Right cardiac atrium (tissue), 5 donors: ENCODE data around the gene RASGRF2. TPM values are rescaled to one million over a fixed set of nuclear protein-coding genes. Genes with fewer than 3 reads are reported as not detected.
"Not testable (repeated sequence)": the region's sequence is repeated elsewhere in the genome, so short reads cannot be mapped to it uniquely, and the experiment has no call there.

ENCODE experiments used
- ATAC-seq, 2 donors: fragments of 200-7000 bp; cut with Tn5 transposase; one replicate each; pipeline versions ENCODE4 v1.8.0 to v1.9.1; 2020; ENCODE audit warnings: moderate library complexity in 2 of 2, mild to moderate bottlenecking in 1 of 2
- DNase-seq, 3 donors: peaks; one replicate each; pipeline ENCODE4 v3.0.0-alpha.2; 2020
- H3K27ac ChIP-seq: one replicate; pipeline ENCODE4 v1.5.1; 2013; ENCODE audit warnings: mild to moderate bottlenecking, low read length, control low read depth, moderate library complexity
- H3K27me3 ChIP-seq: one replicate; pipeline ENCODE4 v1.6.1; 2013; ENCODE audit not compliant: control insufficient read depth, insufficient read depth
- H3K4me1 ChIP-seq: one replicate; pipeline ENCODE4 v1.6.1; 2013; ENCODE audit warnings: low read length; ENCODE audit not compliant: control insufficient read depth, insufficient read depth
- H3K4me3 ChIP-seq: one replicate; pipeline ENCODE4 v1.5.1; 2013; ENCODE audit warnings: low read length, control low read depth
- H3K9me3 ChIP-seq: one replicate; pipeline ENCODE4 v1.6.1; 2013; ENCODE audit warnings: low read length; ENCODE audit not compliant: control insufficient read depth
- WGBS: extraction: QIAGEN DNeasy Blood & Tissue Kit; methylation state at CpG from one replicate; pipeline ENCODE4 v1.1.7; 2013; 5-methylcytosine and 5-hydroxymethylcytosine counted together
- intact Hi-C, 4 donors: fragments of 100-400 bp; cut with DNase I; formaldehyde crosslinking; loops; one replicate each; pipeline versions ENCODE4 v1.11.0 to v1.14.0; 2022 to 2023
- polyA plus RNA-seq: library from polyadenylated mRNA; stranded (reverse); fragments of 200-250 nt; gene quantifications from one replicate; pipeline ENCODE4 v1.2.3, GENCODE V29; 2013
- total RNA-seq, 4 donors: library from RNA; stranded (reverse); fragmentation: NEBNext Ultra II Directional; extraction: Animal tissue kit (Norgen Biotek cat#: 25700); gene quantifications; one replicate each; pipeline ENCODE4 v1.2.1, GENCODE V29; 2021
- donor health status: healthy with polysubstance abuse.
- donor health status: DM: no; HTN: yes; CAD: no.
- donor health status: DM: no; HTN: no; CAD: no.
- donor health status: DM: no; HTN: yes; CAD: no; lungs with severe emphysema.
- donor health status: DM: yes; HTN: yes; CAD: no.

The RASGRF2 gene
- total and polyA plus RNA-seq, 5 donors: 2.7 to 5.0 (median 4.3) TPM

DNA sequence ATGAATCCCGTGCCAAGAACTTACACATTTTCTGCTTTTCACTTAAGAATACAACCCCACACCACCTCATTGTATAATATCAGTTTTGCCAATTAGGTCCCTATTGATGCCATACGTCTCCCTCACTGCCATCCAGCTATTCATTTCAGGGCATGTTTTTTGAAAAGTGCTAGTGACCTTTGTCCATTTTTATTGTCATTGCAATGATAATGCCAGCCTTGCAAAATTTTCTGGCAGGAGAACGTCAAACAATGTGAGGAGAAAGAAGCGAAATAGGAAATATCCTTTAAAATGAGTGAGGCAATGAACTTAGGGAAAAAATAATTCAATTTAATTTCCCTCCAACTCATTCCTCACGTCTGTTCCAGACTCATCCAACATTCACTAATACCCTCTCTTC lies 161.1 kb downstream of the RASGRF2 start:
- H3K4me3 ChIP-seq: no peak overlapping the region
- intact Hi-C loops: no loop called here
- peaks cover 1% of the 10 kb centered on the region for H3K4me1 ChIP-seq
- H3K27me3 ChIP-seq: no peaks in the 10 kb centered on the region
- no peaks in the 10 kb centered on the region for H3K9me3 ChIP-seq
- 80% methylated on average over 5 of the region's 5 CpGs for WGBS
- DNase-seq (no peak), ATAC-seq (no peak)
- H3K27ac ChIP-seq: no peak overlapping the region

DNA sequence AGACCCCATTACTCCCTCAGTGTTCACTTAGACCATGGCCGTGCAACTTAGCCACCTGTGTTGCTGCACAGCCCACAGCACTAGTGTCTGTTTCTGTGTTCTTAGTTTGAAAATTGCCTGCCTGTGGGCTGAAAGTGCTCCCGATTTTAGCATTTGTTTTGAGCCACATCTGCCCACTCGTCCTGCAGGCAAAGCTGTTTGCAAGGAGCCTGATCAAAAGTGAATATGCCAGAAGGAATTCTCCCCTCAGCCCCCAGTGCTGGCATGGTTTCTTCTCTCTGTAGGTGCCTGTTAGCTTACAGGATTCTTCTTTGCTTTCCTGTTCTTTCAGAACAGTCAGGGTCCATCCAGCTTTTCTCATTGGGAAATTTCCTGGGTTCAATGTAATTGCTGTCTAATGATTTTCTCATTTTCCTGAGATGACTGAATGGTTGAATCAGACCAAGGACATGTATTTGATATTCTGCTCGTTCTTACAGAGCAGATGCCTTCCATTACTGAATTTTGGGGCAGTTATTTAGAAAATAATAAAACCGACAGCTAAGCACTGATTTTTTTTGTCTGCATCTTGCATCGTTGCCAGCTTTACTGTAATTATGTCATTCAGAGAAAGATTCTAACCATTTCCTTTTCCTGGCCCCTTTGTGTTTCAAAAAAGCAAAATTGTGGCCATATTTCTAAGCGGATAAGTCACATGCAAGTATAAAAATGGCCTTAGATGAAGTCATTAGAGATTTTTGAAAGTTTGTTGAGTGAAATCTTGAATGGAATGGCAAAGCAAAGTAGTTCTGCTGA lies 161.9 kb downstream of the RASGRF2 start:
- 51% methylated on average over 7 of the region's 7 CpGs for WGBS
- H3K4me3 ChIP-seq: no peak overlapping the region
- ATAC-seq: no peak

DNA sequence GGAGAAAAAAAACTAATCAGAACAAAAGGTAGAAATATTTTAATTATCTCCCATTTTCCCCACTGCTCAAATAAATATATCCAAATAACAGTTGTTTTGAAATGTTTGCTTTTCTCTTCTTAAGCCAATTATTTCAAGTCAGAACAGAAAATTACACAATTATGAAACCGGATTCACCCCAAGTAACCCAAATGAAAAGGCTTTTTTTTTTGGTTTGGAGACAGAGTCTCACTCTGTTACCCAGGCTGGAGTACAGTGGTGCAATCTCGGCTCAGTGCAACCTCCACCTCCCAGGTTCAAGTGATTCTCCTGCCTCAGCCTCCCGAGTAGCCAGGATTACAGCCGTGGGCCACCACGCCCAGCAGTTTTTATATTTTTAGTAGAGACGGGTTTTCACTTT lies 164.5 kb downstream of the RASGRF2 start:
- WGBS: 77% methylated on average over 6 of the region's 6 CpGs
- H3K4me1 ChIP-seq, H3K4me3 ChIP-seq, H3K27me3 ChIP-seq, DNase-seq, H3K27ac ChIP-seq, ATAC-seq, H3K9me3 ChIP-seq, intact Hi-C loops: not testable (repeated sequence)

More for the DNA sequence above, 161.9 kb downstream of the RASGRF2 start:
- no peak for DNase-seq
- no peaks in the 10 kb centered on the region for H3K9me3 ChIP-seq
- H3K27ac ChIP-seq: no peak overlapping the region
- H3K27me3 ChIP-seq: no peaks in the 10 kb centered on the region
- intact Hi-C loops: no loop called here
- peaks cover 1% of the 10 kb centered on the region for H3K4me1 ChIP-seq

DNA sequence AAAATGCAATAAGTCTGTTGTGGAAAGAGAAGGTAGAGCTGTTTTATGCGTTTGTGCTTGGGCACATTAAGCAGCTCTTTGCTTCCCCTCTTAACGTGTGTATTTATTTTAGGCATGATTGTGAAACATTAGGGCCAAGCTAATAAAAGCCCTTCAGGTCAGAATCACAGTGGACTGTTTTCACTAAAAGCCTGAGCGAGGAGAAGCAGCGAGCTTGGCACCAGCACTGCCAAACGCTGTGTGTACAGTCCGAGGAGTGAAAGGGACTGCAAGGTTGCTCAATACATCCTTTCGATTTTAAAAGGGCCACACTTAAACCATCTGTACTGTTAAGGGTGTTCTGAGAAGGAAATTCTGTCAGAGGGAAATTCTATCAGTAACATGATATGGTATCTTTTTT lies 165.8 kb downstream of the RASGRF2 start:
- ATAC-seq (no peak), DNase-seq (peak in 1 of 3 donors; percentile 22)
- no peak overlapping the region for H3K27ac ChIP-seq
- intact Hi-C loops: no loop called here
- H3K27me3 ChIP-seq: no peaks in the 10 kb centered on the region
- H3K9me3 ChIP-seq: no peaks in the 10 kb centered on the region
- H3K4me1 ChIP-seq: peaks cover 1% of the 10 kb centered on the region
- no peak overlapping the region for H3K4me3 ChIP-seq
- WGBS: 76% methylated on average over 7 of the region's 7 CpGs

DNA sequence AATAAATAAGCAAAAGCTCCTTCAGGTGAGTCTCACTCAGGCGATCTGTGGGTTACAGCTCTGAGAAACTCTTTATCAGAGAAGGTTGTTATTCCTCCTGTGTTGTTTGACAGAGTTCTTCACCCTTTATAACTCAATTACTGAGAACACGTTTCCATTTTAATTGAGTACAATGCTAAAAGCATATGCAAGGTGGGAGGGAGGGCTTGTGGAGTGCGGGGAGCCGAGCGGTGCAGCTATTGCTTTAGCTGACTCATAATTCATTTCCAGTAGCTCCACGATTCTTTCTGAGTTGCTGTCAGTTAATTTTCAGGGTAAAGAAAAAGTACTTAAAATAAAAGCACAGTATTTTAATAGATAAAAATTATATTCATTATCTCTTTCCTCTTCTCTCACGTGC lies 168.3 kb downstream of the RASGRF2 start:
- Histone ChIP-seq H3K27me3 (no peaks in the 10 kb centered on the region), H3K27ac (no peak overlapping the region), H3K4me1 (peaks cover 3% of the 10 kb centered on the region), H3K9me3 (no peaks in the 10 kb centered on the region), H3K4me3 (no peak overlapping the region)
- no peak for ATAC-seq
- no peak for DNase-seq
- intact Hi-C loops: no loop called here
- 88% methylated on average over 7 of the region's 7 CpGs for WGBS

DNA sequence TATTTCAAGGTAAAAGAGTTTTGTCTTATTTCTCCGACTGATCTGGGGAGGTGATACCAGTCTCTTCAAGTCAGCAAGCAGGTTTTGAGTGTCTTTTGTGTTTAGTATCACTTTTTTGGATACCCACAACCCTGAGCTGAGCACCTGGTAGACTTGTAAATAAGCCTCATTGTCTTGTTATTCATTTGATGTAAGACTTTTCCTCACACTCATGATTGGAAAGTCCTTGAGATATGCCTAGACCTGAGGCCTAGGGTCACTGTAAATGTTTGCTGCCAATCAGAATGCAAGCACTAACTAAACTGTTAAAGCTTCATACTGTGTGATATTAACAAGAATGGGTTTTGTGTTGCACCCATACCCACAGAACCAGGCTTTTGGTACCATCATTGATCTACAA lies 172.2 kb downstream of the RASGRF2 start:
- Histone ChIP-seq H3K9me3 (no peaks in the 10 kb centered on the region), H3K27ac (no peak overlapping the region), H3K27me3 (no peaks in the 10 kb centered on the region), H3K4me3 (no peak overlapping the region), H3K4me1 (peaks cover 1% of the 10 kb centered on the region)
- intact Hi-C loops: no loop called here
- ATAC-seq (no peak), DNase-seq (no peak)
- 72% methylated on average over 1 of the region's 1 CpG for WGBS

DNA sequence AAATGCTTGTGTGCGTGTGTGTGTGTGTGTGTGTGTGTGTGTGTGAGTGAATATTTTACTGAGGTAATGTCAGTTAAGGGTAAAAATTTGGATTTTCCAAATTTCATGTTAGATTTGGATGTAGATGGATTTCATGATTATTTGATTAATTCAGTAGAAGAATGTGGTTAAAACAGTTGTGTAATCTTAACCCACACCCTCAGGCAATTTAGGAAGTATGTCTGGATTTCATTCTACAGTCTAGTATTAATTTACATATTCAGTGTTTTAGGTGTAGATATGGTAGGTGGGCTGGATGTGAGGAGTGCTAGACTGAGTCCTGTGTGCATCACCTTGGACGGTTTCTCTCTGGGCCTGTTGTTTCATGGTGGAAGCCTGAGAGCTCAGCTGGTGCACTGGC lies 173.9 kb downstream of the RASGRF2 start:
- ATAC-seq: no peak
- intact Hi-C loops: no loop called here
- H3K27me3 ChIP-seq: no peaks in the 10 kb centered on the region
- no peak overlapping the region for H3K27ac ChIP-seq
- H3K4me1 ChIP-seq: peaks cover 1% of the 10 kb centered on the region
- H3K4me3 ChIP-seq: no peak overlapping the region
- 86% methylated on average over 2 of the region's 2 CpGs for WGBS
- DNase-seq: no peak
- H3K9me3 ChIP-seq: no peaks in the 10 kb centered on the region

DNA sequence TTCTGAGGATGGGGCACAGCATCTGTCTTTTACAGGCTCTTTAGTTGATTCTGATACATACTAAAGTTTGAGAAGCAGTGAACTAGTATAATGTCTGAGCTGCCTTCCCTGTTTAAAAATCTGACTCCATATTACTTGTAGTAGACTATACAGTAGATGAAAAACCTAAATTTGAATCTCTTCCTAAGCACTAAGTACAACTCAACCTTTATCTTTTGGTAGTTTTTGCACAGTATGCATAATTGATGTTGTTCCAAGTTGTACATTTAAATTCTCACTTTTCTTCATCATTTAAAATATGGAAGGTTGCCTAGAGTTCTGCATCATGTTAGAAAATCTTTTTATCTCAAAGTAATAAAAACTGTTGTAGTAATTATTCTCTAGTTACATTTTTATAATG lies 174.4 kb downstream of the RASGRF2 start:
- Histone ChIP-seq H3K4me3 (no peak overlapping the region), H3K27me3 (no peaks in the 10 kb centered on the region), H3K27ac (no peak overlapping the region), H3K9me3 (no peaks in the 10 kb centered on the region), H3K4me1 (peaks cover 1% of the 10 kb centered on the region)
- DNase-seq (no peak), ATAC-seq (no peak)
- intact Hi-C loops: no loop called here

DNA sequence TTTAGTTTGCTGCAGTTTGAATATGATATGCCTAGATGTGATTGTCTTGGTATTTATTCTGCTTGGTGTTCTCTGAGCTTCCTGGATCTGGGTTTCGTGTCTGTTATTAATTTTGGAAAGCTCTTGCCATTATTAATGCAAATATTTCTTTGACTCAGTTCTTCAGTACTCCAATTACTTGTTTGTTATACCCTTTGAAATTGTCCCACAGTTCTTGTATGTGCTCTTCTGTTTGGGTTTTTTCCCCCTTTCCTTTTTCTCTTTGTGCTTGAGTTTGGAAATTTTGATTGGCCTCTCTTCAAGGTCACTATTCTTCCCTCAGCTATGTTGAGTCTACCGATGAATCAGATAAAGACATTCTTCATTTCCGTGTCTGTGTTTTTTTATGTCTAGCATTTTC lies 176.4 kb downstream of the RASGRF2 start:
- ATAC-seq: no peak
- intact Hi-C loops: no loop called here
- 78% methylated on average over 3 of the region's 3 CpGs for WGBS

DNA sequence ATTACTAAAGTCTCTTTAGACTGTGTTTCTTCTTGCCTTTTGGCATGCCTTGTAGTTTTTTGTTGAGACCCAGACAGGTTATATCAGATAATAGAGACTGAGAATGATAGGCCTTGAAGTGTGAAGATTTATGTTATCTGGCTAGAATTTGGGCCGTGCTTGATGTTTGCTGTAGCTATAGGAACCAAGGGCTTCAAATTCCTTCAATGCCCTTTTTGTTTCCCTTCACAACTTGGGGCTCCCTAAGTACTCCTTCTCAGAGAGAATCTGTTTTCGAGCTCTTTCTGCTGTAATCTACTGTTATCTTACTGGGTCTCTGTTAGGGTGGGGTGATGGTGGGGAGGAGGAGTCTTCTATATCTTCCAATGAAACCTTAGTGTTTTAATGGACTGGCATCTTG lies 177.7 kb downstream of the RASGRF2 start:
- ATAC-seq: no peak

More for the DNA sequence above, 176.4 kb downstream of the RASGRF2 start:
- H3K4me3 ChIP-seq: no peak overlapping the region
- DNase-seq: no peak
- H3K9me3 ChIP-seq: no peaks in the 10 kb centered on the region
- no peaks in the 10 kb centered on the region for H3K27me3 ChIP-seq
- peaks cover 5% of the 10 kb centered on the region for H3K4me1 ChIP-seq
- H3K27ac ChIP-seq: no peak overlapping the region

DNA sequence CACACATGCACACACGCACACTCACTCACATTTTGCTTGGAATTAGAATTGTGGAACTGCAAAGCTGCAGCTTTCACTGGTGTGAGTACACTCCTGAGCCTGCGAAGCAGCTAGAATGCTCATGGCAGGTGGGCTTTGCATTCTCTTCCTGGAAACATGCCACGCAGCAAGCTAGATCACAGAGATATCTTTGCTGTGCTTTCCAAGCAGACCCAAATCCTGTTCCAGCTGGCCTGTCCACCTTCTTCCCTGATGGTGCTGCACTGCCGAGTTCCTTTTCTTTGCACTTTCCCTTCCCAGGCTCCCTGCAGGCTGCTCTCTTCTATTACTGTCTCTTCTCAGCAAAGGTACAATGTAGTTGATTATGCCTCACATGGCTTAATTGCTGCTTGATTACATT lies 180.3 kb downstream of the RASGRF2 start:
- Histone ChIP-seq H3K27ac (no peak overlapping the region), H3K9me3 (no peaks in the 10 kb centered on the region), H3K27me3 (no peaks in the 10 kb centered on the region), H3K4me3 (no peak overlapping the region), H3K4me1 (peaks cover 4% of the 10 kb centered on the region)
- no peak for ATAC-seq
- DNase-seq: peak in 1 of 3 donors; percentile 28
- 52% methylated on average over 4 of the region's 4 CpGs for WGBS
- intact Hi-C loops: no loop called here

More for the DNA sequence above, 177.7 kb downstream of the RASGRF2 start:
- H3K27ac ChIP-seq: no peak overlapping the region
- H3K4me1 ChIP-seq: peaks cover 4% of the 10 kb centered on the region
- no peak overlapping the region for H3K4me3 ChIP-seq
- no peaks in the 10 kb centered on the region for H3K9me3 ChIP-seq
- intact Hi-C loops: no loop called here
- DNase-seq: no peak
- WGBS: 62% methylated on average over 2 of the region's 2 CpGs
- no peaks in the 10 kb centered on the region for H3K27me3 ChIP-seq

DNA sequence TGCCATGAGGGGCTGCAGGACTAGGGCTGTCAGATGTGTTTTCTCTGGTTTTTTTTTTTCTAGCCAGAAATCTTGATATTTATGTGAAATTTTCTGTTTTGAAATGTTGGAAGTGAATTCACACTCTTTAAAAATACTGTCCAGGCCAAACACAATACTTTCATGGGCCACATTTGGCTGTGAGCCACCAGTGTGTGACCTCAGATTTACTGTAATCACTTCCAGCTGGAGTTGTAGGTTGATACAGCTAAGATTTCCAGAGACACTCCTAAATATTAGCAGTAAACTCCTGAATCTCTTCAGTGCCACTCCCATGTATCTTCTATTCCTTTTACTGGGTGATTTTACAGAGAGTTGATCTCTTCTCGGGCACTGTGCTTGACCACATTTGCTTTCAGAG lies 180.8 kb downstream of the RASGRF2 start:
- Histone ChIP-seq H3K9me3 (no peaks in the 10 kb centered on the region), H3K27me3 (no peaks in the 10 kb centered on the region), H3K4me1 (peaks cover 4% of the 10 kb centered on the region), H3K27ac (no peak overlapping the region), H3K4me3 (no peak overlapping the region)
- ATAC-seq (peak; percentile 43 to 61), DNase-seq (peak in 2 of 3 donors; percentile 60 to 76)
- 63% methylated on average over 1 of the region's 1 CpG for WGBS
- intact Hi-C loops: no loop called here
